ENCODE data around the gene TP53BP1.

GRCh38 chr15:43525131-43525530 is 32.2 kb upstream of the TP53BP1 start:
- TF ChIP-seq CSRNP3 (CRISPR knock-in tag; IDR thresholded peaks at IDR 0.05) (no peak), ZFP3 (CRISPR knock-in tag; IDR thresholded peaks at IDR 0.05) (no peak), PPARA (CRISPR knock-in tag; IDR thresholded peaks at IDR 0.05; ENCODE audit: borderline replicate concordance) (no peak), ZNF565 (CRISPR knock-in tag; conservative IDR thresholded peaks at IDR 0.05; ENCODE audit: low read depth) (no peak)
